ENCODE results near the gene HLA-E. TPM values are rescaled to one million over a fixed set of nuclear protein-coding genes. Genes with fewer than 3 reads are reported as not detected.

HLA-E gene
- total RNA-seq, 1 donor from 2014 or later, result 1,079 TPM

DNA sequence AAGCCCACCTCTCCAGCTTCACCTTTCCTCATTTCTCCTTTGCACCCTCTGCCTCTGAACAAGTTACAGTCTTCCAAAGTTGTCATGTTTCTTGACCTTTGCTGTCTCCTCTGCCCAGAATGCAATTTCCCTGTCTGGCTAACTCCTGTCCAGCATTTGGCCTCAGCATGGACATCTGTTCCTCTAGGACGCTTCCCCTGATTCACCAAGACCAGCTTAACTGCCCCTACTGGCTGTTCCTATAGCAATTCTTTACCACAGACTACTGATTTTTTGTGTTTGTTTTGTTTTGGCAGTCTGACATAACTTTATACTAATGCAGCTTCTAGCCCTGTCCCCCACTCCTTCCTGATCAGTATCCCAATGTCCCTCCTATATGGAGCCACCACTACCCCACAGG is 53.6 kb downstream of the HLA-E start:
- Histone ChIP-seq H3K36me3 (peaks cover 31% of the 10 kb centered on the region), H3K27ac (peak overlapping the region; percentile 76), H3K4me3 (no peak overlapping the region), H3K27me3 (ENCODE audit: low read depth) (no peaks in the 10 kb centered on the region), H3K9me3 (no peaks in the 10 kb centered on the region), H3K4me1 (peaks cover 31% of the 10 kb centered on the region)
- ATAC-seq (no peak), DNase-seq (no peak)
- no peak for TF ChIP-seq CTCF (IDR thresholded peaks at IDR 0.05)
- intact Hi-C loops (cut with DNase I), result loop anchor here (10.0 kb wide), 1 partner anchor 58 kb away; the partner anchor contains the start of gene HLA-E

Other genes with a start within 250 kb of the HLA-E start
- 13.3 TPM for gene TRIM39, start 162.6 kb upstream of the HLA-E start, total RNA-seq
- 30.6 TPM for gene RPP21, start 144.4 kb upstream of the HLA-E start, total RNA-seq
- gene GNL1, start 67.0 kb downstream of the HLA-E start, total RNA-seq, result 54.9 TPM
- 7.5 TPM for gene PRR3, start 67.8 kb downstream of the HLA-E start, total RNA-seq
- 40.0 TPM for gene ABCF1, start 81.9 kb downstream of the HLA-E start, total RNA-seq
- 68.8 TPM for gene PPP1R10, start 127.7 kb downstream of the HLA-E start, total RNA-seq
- gene MRPS18B, start 128.3 kb downstream of the HLA-E start, total RNA-seq, result 55.0 TPM
- 8.9 TPM for gene ATAT1, start 137.4 kb downstream of the HLA-E start, total RNA-seq
- 19.9 TPM for gene C6orf136, start 157.6 kb downstream of the HLA-E start, total RNA-seq
- gene DHX16, start 183.5 kb downstream of the HLA-E start, total RNA-seq, result 28.4 TPM
- gene PPP1R18, start 197.1 kb downstream of the HLA-E start, total RNA-seq, result 78.5 TPM
- gene NRM, start 201.5 kb downstream of the HLA-E start, total RNA-seq, result 10.0 TPM
- gene MDC1, start 227.8 kb downstream of the HLA-E start, total RNA-seq, result 24.5 TPM
- 292 TPM for gene TUBB, start 230.8 kb downstream of the HLA-E start, total RNA-seq